Measurements from ENCODE around the gene AFAP1.

The AFAP1 gene

DNA sequence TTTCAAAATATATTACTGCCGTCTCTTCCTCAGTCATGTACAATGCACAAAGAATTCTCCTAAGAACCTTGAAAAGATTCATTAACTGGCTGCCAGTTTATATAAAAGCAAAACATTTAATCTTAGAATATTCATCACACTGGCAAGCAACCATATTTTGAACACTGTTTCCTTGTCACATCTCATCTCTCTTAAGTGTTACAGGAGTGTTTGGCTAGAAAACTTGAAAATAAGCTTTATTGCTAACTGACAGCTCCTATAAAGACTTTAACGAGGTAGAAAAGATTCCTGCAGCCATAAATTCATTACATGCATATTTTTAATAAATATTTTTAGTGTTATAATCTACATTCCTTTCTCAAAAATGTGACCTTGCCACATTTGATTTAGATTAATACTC, 149.6 kb downstream of the AFAP1 start:
- DNase-seq (ENCODE audit: insufficient read length, low spot score), result no peak
- FAIRE-seq, result no peak
- TF ChIP-seq POLR2A (IDR thresholded peaks at IDR 0.05; ENCODE audit: low read depth, low read length), result no peak

DNA sequence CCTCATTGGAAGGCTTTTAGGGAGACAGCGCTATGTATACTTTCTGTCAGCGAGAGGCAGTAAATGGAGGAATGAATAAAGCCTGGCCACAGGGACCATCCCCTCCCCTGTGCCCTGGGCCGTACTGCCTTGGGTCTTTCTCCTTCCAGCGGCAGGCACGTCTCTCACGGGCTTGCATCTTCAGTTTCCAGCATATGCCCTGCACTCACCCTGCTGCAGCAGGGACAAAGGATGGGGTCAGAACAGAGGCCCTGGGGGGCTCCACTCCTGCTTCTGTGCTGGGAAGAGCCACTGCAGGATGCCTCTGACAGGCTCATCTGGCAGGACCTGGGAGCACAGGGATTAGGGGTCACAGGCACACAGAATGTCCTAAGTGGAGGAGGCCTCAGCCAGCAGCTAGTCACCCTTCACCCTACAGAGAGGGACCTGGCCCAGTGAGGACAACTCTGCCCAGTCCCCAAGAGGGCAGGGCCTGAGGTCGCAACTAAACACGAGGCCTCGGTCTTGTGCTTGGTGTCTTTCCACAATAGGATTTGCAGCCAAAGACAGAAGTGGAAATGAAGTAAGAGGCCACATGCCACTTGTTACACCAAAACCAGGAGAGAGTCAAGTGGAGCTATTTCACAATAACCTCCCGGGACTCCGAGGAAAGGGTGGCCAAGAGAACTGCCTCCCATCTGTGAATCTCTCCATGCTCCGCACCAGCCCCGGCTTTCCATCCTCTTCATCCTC, 150.8 kb downstream of the AFAP1 start:
- no peak for DNase-seq (ENCODE audit: insufficient read length, low spot score)
- no peak for FAIRE-seq
- TF ChIP-seq POLR2A (IDR thresholded peaks at IDR 0.05; ENCODE audit: low read depth, low read length), result no peak

DNA sequence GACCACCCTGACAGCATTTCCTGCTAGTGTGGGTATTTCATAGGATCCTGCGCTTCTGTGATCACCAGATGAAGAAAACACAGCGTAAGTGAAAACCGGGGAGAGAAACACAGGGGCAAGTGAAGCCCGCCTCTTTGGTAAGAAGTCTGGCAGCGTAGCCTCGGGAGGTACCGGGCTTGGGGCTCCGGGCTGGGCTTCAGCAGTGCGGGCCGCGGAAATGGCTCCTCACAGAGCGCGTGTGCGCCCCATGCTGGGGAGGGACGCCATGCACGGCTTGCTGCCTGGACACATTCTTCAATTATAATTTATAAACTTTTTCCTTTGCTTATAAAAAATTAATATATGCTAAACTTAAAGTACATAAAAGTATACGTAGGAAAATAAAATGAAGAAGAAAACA, 151.5 kb downstream of the AFAP1 start:
- FAIRE-seq (no peak), DNase-seq (ENCODE audit: insufficient read length, low spot score) (no peak)
- no peak for TF ChIP-seq POLR2A (IDR thresholded peaks at IDR 0.05; ENCODE audit: low read depth, low read length)

DNA sequence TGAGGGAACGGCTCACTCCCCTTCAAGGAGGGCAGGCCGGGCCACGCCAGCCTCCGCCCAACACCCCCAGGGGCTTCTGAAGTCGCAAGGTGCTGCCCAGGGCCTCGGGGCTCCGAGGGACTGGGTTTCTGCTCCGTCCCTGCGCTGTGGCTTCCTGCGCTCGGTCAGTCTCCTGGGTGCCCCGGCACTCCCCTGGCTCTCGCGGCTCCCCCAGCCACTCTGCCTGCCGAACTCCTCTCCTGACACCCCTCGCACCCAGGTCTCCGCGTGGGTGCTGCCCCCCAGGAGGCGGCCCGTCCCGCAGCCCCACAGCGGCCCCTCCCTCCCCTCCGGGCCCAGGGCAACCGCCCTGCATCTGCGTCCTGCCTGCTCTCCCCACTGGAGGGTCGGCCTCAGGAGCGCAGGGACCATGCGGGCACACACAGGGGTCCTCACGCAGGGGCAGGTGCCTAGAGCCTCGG, 151.9 kb downstream of the AFAP1 start:
- FAIRE-seq (no peak), DNase-seq (ENCODE audit: insufficient read length, low spot score) (no peak)
- no peak for TF ChIP-seq POLR2A (IDR thresholded peaks at IDR 0.05; ENCODE audit: low read depth, low read length)

DNA sequence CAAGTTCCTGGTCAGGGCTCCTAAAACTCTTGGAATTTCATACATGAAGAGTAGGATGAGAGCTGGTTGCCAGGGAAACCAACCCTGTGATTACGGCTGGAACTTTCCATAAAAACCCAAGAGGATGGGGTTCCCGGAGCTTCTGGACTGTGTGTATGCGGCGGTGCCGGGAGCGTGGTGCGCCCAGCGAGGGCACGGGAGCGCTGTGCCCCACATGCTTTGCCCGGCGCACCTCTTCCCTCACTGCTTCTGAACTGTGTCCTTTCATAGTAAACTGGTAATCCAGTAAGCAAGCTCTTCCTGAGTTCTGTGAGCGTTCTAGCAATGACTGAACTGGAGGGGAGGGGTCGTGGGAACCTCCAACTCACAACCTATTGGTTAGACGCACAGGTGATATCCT, 152.6 kb downstream of the AFAP1 start:
- TF ChIP-seq POLR2A (IDR thresholded peaks at IDR 0.05; ENCODE audit: low read depth, low read length), result no peak
- DNase-seq (ENCODE audit: insufficient read length, low spot score) (no peak), FAIRE-seq (no peak)

DNA sequence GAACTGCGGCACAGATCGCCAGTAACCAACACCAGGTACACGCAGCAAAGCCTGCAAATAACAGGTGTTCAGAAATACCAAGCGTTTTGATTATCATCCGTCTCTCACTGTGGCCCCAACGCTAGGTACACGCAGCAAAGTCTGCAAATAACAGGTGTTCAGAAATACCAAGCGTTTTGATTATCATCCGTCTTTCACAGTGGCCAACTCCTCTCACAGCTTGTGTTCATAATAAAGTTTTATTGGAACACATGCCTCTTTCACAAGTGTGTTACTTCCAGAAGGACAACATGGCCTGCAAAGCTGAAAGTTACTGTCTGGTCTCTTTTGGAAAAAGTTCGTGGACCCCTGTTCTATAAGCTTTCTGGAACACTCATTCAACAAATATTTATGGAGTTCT, 153.1 kb downstream of the AFAP1 start:
- TF ChIP-seq POLR2A (IDR thresholded peaks at IDR 0.05; ENCODE audit: low read depth, low read length), result no peak
- no peak for DNase-seq (ENCODE audit: insufficient read length, low spot score)
- no peak for FAIRE-seq

DNA sequence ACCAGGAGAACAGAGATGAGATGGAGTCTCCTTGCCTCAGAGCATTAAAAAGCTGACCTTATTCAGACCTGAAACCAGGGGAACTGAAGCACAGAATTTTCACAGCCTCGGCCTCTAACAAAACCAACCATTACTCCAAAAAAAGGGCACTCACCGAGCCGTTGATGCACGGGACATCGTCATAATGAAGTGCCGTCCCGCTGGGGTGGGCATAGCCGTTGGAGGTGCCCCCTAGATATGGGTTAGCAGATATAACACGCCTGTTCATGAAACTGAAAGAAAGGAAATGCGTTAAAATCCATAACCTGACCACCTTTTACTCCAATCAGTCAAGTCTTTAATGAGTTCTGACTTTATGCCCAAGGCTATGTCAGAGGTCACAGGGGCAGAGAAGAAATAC, 153.6 kb downstream of the AFAP1 start:
- TF ChIP-seq POLR2A (IDR thresholded peaks at IDR 0.05; ENCODE audit: low read depth, low read length), result no peak
- DNase-seq (ENCODE audit: insufficient read length, low spot score), result no peak
- no peak for FAIRE-seq

DNA sequence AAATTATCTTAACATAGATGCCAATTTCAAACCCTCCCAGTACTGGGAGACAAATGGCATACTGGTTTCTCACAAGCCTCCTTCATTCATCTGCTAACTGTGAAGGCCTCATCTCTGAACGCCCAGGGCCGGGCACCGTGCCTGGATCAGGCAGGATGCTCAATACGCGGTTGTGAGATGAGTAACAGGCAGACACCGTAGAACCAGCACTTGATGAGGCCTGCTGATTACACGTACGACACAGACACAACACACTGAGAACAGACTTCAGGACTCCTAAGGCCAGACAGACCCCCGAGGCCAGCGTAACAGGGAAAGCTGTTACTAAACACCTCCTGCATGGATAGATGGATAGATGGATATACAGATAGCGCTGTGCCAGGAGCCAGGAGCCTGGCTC, 154.6 kb downstream of the AFAP1 start:
- DNase-seq (ENCODE audit: insufficient read length, low spot score), result no peak
- no peak for TF ChIP-seq POLR2A (IDR thresholded peaks at IDR 0.05; ENCODE audit: low read depth, low read length)
- FAIRE-seq, result no peak

DNA sequence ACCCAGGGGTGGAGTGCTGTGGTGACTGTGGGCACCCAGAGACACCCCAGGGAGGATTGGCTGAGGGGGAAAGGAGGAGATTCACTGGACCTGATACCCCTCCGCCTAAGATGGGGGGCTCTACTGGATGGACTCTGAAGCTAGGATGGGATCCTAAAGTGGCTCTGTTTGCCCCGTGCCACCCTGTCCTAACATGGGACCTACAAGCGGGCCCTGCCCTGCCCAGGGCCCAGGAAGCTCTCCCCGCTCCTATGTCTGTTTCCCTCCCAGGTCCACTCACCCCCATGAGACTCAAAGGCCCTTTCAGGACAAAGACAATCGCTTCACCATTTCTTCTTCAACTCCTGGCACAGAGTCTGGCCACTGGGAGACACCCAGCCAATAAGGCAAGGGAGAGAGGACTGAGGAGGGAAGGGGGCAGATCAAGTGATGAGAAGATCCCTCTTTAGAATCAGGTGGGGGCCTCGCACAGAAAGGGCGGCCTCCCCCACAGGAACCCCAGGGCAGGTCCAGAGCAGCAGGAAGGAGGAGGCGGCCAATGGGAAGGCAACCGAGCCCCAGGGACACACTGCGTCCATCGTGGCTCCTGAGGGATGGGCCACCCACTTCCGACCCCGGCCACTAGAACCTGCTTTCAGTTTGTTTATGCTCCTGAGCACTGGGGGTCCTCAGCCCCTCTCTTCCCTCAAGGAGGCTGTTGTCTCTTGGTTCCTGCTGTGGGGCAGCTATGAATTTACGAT, 155.4 kb downstream of the AFAP1 start:
- DNase-seq (ENCODE audit: insufficient read length, low spot score), result no peak
- no peak for FAIRE-seq
- no peak for TF ChIP-seq POLR2A (IDR thresholded peaks at IDR 0.05; ENCODE audit: low read depth, low read length)

DNA sequence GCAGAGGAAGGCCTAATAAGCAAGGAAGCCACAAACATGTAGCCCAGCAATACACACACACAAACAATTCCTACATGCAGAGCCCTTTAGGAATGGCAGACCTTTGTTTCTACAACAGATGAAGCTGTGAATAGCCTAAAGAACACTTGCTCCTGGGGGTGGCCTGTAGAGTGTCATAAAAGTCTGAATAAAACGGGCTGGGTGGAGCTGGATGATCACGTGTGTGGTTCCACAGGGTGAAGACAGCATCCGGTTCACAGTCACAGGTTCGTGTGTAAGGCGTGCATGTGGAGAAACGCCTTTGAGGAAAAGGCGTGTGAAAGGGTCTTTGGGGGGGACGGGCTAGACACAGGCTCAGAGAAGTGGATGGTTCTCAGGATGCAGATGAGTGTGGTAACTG, 156.1 kb downstream of the AFAP1 start:
- no peak for TF ChIP-seq POLR2A (IDR thresholded peaks at IDR 0.05; ENCODE audit: low read depth, low read length)
- no peak for DNase-seq (ENCODE audit: insufficient read length, low spot score)
- no peak for FAIRE-seq

DNA sequence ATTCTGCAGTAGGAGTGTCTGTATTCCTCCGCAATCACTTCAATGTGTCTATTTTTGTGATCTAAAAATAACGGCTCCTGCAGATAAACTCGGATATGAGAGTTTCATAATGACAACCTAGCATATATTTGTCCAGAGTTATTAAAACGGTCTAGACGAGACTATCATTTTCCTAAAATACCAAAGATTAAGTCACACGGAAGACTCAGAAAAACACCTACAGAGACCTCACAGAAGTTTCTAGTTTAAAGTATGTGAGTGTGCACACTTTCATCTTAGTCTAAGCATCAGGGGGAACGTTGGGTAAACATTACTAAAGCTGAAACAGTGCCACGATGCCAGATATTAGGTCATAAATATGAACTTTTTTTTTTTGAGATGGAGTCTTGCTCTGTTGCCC, 156.9 kb downstream of the AFAP1 start:
- FAIRE-seq, result no peak

DNA sequence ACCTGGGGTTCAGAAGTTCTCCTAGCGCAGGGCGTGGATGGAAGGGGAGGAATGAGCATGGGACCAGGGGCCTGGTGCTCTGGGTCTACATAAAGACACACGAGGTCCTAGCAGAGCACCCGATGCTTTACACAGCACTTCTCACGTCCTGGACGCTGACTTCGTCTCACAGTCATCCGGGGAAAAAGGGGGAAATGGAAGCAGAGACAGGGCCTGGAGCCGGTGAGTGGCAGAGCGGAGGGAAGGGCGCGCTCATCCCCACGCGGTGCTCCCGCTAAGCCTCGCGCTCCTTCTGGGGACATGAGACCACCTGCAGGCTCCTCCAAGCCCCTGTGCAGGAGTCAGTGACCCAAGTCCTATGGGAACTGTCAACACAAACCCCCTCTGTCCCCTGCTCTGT, 157.7 kb downstream of the AFAP1 start:
- no peak for DNase-seq (ENCODE audit: insufficient read length, low spot score)
- no peak for FAIRE-seq
- TF ChIP-seq POLR2A (IDR thresholded peaks at IDR 0.05; ENCODE audit: low read depth, low read length), result no peak

More for the DNA sequence above, 156.9 kb downstream of the AFAP1 start:
- DNase-seq (ENCODE audit: insufficient read length, low spot score), result no peak
- no peak for TF ChIP-seq POLR2A (IDR thresholded peaks at IDR 0.05; ENCODE audit: low read depth, low read length)

DNA sequence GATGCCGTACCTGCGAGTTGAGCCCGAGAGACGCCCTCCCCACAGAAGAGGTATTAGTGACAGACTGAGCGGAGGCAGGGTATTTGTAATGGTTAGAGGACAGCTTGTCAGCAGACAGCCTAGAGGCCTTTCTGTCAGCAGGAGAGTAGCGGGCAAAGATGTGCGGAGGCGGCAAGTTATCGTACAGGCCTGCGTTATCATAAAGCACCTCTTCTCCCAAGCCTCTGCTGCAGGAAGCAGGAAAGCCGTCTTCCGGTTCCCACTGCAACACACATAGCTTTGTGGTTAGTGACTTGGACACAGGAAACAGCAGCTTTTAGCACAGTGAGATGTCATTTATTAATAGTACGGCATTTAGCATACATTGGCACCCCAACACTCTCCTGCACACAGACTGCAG, 158.3 kb downstream of the AFAP1 start:
- FAIRE-seq, result no peak
- no peak for TF ChIP-seq POLR2A (IDR thresholded peaks at IDR 0.05; ENCODE audit: low read depth, low read length)
- no peak for DNase-seq (ENCODE audit: insufficient read length, low spot score)

DNA sequence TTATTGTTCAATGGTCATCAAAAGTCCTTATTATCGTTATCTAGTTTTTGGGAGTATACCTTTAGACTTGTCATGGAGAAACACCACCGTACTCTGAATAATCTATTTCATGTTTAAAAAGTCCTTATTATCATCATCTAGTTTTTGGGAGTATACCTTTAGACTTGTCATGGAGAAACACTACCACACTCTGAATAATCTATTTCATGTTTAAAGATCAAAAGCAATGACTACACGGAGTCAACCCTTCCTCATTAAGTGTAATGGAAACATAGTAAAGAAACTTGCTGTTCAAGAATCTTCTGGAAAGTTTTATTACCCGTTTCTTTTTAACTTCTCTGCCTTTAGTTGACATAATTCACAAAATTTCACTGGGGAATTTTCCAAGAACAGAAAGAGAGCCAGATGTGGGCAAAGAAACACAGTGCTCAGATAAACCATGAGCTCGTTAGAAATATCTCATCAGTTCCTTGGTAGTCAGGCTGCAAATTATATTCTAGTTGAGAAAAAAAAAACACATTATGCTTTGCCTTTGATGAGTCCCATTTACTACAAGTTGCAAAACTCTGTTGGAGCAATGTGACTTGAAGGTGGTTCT, 158.8 kb downstream of the AFAP1 start:
- no peak for FAIRE-seq

DNA sequence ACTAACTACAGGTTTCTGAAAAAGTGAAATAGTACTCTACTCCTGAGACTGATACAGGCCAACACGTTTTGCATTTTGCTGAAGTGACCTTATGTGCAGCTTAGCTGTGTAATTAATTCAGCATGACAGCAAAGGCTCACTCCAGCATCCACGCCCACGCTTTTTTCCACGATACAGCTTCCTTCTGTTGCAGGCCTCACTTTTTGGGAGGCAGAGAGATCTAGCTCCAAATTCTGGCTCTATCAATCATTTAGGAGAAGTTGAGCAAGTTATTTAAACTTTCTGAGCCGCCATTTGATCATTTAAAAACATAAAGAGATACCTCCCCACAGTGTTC, 160.3 kb downstream of the AFAP1 start:
- DNase-seq (ENCODE audit: insufficient read length, low spot score), result no peak
- FAIRE-seq, result no peak
- TF ChIP-seq POLR2A (IDR thresholded peaks at IDR 0.05; ENCODE audit: low read depth, low read length), result no peak

More for the DNA sequence above, 158.8 kb downstream of the AFAP1 start:
- DNase-seq (ENCODE audit: insufficient read length, low spot score), result no peak
- TF ChIP-seq POLR2A (IDR thresholded peaks at IDR 0.05; ENCODE audit: low read depth, low read length), result no peak
